ENCODE results near the gene FOLR2.
"Not testable (repeated sequence)": the region's sequence is repeated elsewhere in the genome, so short reads cannot be mapped to it uniquely, and the experiment has no call there.

FOLR2 gene

GRCh38 chr11:72216638-72217037 is at the start of gene FOLR2:
FOLR2 (plus strand) TSS chr11:72216794; CDS start chr11:72218585, 1,791 bp downstream.
- DNase-seq = no peak

- not testable (repeated sequence) for DNase-seq
These were observed 47.5 kb upstream of the FOLR2 start for GRCh38 chr11:72169046-72169555.

- DNase-seq = not testable (repeated sequence)
These were observed 46.8 kb upstream of the FOLR2 start for GRCh38 chr11:72169754-72170153.

DNA sequence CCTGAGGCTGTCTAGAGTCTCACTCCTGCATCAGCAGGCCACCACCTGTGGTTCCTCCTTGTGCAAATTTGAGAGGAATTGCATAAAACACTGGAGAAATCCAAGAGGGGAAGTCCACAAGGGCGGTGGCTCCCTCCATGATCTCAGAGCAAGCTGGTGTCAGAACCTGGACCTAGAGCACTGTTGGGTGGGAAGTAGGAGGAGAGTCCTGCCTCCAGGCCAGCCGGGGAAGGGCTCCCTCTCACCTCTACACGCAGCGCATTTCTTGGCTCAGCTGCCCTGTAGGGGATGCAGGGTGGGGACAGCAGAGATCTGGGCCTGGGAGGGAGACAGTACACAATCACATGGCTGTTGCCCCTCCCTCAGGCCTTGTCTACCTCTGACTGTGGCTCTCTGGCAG is 44.6 kb upstream of the FOLR2 start:
- not testable (repeated sequence) for DNase-seq

GRCh38 chr11:72173291-72173690 is 43.3 kb upstream of the FOLR2 start:
- DNase-seq = no peak

GRCh38 chr11:72174302-72175070 is 42.1 kb upstream of the FOLR2 start:
- DNase-seq = no peak

GRCh38 chr11:72177656-72178055 is 38.9 kb upstream of the FOLR2 start:
- DNase-seq = no peak

- DNase-seq = no peak
These were observed 37.4 kb upstream of the FOLR2 start for GRCh38 chr11:72179049-72179803.

DNA sequence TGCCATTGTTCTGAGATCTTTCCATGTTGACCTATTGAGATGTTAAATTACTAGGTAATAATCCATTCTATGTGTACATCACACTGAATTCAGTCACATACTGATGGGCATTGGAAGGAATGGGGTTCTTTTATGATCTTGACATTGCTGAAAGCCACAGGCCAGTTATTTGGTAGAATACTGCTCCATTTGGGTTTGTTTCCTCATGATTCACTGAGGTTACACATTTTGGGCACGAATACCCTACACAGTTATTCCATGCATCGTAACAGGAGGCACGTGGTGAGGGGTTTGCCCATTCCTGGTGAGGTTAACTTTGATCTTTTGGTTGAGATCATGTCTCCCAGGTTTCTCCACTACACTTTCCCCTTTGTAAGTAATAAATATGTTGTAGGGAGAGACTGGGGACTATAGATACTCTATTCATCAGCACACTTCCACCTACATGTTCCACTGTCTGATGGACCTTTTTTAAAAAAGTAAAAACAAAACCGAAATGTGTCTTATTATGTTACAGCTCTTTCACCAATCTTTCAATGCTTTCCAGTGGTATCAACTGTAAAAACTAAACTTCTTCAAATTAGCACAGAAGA is 36.7 kb upstream of the FOLR2 start:
- DNase-seq = no peak

GRCh38 chr11:72180892-72181552 is 35.6 kb upstream of the FOLR2 start:
- DNase-seq = not testable (repeated sequence)

GRCh38 chr11:72181553-72181958 is 35.0 kb upstream of the FOLR2 start:
- not testable (repeated sequence) for DNase-seq

DNA sequence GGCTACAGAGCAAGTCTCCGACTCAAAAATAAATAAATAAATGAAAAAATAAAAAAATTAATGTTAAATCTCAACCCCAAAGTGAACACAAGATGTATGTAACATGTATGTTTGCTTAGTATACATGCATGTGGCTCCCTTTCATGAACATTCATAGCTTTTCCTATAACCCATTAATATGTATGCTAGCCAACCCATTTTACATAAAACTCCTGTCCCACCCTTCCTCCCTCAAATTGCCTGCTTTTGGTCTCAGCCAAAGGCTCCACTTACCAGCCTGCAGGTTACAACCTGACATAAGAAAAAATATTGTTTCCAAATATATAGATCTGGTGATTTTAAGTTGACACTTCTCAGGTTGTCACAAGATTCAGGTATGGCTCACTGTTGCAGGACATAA is 28.3 kb upstream of the FOLR2 start:
- DNase-seq = no peak

- no peak for DNase-seq
These were observed 26.9 kb upstream of the FOLR2 start for GRCh38 chr11:72189455-72190250.

DNA sequence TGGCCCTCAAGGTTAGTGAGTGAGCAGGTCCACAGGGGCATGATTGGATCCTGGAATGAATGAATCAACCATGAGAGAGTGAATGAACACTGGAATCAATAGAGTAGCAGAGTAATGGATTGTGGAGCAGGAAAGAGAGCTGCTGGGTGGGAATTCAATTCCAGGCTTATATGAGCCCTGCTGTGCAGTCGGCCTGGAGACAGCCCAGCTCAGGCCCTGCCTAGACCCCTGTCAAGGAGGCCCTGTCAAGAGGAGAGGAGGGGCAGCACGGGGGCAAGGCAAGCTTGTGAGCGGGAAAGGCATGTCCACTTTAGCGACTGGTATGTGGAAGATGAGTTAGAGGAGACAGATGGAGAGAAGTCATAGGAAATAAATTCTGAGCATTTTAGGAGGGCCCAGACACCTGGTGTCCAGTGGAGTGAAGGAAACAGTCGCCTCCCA is 25.9 kb upstream of the FOLR2 start:
- DNase-seq = no peak

DNA sequence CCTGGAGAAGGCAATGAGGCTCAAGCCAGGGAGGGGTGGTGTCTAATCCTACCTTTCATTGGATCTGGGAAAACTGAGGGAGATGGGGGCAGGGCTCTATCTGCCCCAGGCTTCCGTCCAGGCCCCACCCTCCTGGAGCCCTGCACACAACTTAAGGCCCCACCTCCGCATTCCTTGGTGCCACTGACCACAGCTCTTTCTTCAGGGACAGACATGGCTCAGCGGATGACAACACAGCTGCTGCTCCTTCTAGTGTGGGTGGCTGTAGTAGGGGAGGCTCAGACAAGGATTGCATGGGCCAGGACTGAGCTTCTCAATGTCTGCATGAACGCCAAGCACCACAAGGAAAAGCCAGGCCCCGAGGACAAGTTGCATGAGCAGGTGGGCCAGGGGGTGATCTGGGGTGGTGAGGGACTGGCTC is 24.6 kb upstream of the FOLR2 start, which contains the start of gene FOLR1:
FOLR1 (plus strand) TSS at position 180 of the 421 bp plus-strand sequence; CDS start at position 214, 34 bp downstream.
- no peak for DNase-seq

- no peak for DNase-seq
These were observed 20.9 kb upstream of the FOLR2 start for GRCh38 chr11:72195518-72196270.

DNA sequence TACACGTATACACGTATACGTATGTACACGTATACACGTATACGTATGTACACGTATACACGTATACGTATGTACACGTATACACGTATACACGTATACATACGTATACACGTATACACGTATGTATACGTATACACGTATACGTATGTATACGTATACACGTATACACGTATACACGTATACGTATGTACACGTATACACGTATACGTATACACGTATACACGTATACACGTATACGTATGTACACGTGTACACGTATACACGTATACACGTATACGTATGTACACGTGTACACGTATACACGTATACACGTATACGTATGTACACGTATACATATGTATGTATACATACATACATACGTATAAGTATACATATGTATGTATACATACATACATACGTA is 15.1 kb upstream of the FOLR2 start:
- DNase-seq = not testable (repeated sequence)

GRCh38 chr11:72202571-72202970 is 14.0 kb upstream of the FOLR2 start:
- no peak for DNase-seq

DNA sequence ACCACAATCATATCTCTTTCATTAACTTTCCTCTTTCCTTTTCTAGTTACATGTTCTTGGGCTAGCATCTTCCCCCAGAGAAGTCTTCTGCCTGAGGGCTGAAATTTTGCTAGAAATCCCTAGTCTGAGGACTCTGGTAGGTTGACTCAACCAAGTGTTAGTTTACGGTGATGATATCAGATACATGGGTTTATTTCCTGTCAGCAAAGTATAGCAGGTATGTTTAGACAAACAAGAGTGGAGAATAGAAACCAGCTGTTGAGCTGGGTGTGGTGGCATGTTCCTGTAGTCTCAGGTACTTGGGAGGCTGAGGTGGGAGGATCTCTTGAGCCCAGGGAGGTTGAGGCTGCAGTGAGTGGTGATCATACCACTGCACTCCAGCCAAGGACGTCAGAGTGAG is 13.4 kb upstream of the FOLR2 start:
- DNase-seq = no peak

DNA sequence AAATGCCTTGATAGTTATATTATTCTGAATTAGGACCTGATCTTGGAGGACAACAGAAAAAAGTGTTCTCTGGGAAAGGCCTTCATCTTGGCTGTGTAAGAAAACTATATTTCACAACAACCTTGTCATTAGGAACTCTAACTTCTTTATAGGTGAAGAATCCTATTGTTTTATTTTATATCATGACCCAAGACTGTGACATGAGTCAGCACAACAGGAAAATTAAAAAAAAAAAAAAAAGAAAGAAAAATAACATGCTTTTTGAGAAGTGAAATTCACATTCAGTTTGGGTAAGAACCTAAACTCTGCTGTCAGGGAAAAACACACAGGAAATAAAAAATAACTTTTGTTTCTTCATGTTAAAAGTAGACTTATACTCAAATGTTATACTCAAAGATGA is 11.7 kb upstream of the FOLR2 start:
- DNase-seq = no peak

DNA sequence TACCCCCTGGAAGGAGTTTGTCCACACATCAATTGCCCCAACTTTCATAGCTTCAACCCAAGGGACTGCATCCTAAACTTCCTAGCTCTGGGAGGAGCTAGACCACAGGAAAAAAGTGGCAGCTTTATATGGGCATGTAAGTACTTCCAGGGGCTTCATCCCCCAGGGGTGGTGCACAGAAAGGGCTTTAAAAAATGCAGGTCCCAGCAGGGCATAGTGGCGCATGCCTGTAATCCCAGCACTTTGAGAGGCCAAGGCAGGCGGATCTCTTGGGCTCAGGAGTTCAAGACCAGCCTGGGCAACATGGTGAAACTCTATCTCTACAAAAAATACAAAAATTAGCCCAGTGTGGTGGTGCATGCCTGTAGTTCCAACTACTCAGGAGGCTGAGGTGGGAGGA is 9.8 kb upstream of the FOLR2 start:
- DNase-seq = not testable (repeated sequence)

All from amniotic stem cell (primary cell).